Thyroid gland (tissue), 4 donors: Measurements from ENCODE around the gene CFAP251. TPM values are rescaled to one million over a fixed set of nuclear protein-coding genes. Genes with fewer than 3 reads are reported as not detected.

Experiments
- DNase-seq, 2 donors: peaks; one replicate each; pipeline ENCODE4 v3.0.0-alpha.2; 2019
- H3K27ac ChIP-seq, 3 donors: fragments of 200-600 bp; sonication (generic); 1 replicate in 2 of 3; 2 replicates in 1 of 3; pipeline ENCODE4 v1.5.1; 2016 to 2019; ENCODE audit warnings: mild to moderate bottlenecking in 1 of 3, moderate library complexity in 1 of 3
- H3K27me3 ChIP-seq: fragments of 200-600 bp; sonication (generic); one replicate; pipeline ENCODE4 v1.5.1; 2019
- H3K36me3 ChIP-seq, 2 donors: fragments of 200-600 bp; sonication (generic); one replicate each; pipeline ENCODE4 v1.5.1; 2016 to 2019
- H3K4me1 ChIP-seq, 2 donors: fragments of 200-600 bp; sonication (generic); one replicate each; pipeline ENCODE4 v1.5.1; 2017 to 2019
- H3K4me3 ChIP-seq, 3 donors: fragments of 200-600 bp; sonication (generic); replicated peaks in 1 of 3; 1 replicate in 2 of 3; 2 replicates in 1 of 3; pipeline ENCODE4 v1.5.1; 2016; ENCODE audit warnings: mild to moderate bottlenecking in 1 of 3
- H3K9me3 ChIP-seq: fragments of 200-600 bp; sonication (generic); one replicate; pipeline ENCODE4 v1.5.1; 2017
- POLR2A ChIP-seq, 2 donors: fragments of 450-650 bp; IDR thresholded peaks; one replicate each; pipeline ENCODE4 v1.6.1; 2017; ENCODE audit warnings: antibody characterized with exemption in 2 of 2, mild to moderate bottlenecking in 2 of 2, moderate library complexity in 1 of 2
- WGBS, 2 donors: methylation state at CpG; one replicate each; pipeline ENCODE4 v1.1.5; 2017; 5-methylcytosine and 5-hydroxymethylcytosine counted together
- intact Hi-C: fragments of 100-400 bp; cut with DNase I; formaldehyde crosslinking; loops from one replicate; pipeline ENCODE4 v1.15.1; 2023
- total RNA-seq, 4 donors: library from RNA; depleted of rRNA; stranded (reverse); fragments of >200 nt; gene quantifications; one replicate each; pipeline ENCODE4 v1.2.3, GENCODE V29; 2016
- TF ChIP-seq, protein P1 (sequence below), 6 experiments: fragments of 200-600 bp in 3 of 6; fragments of 450-650 bp in 3 of 6; sonication (generic) in 3 of 6; IDR thresholded peaks; one replicate each; pipeline ENCODE4 v1.5.1; 2016 to 2019; ENCODE audit warnings: antibody characterized with exemption in 6 of 6, mild to moderate bottlenecking in 2 of 6, inconsistent platforms in 1 of 6, moderate library complexity in 1 of 6

CFAP251 gene
- total RNA-seq, 4 donors from 2014 or later, result 17.7 to 27.0 (median 23.7) TPM

- WGBS, 2 donors, result 100% methylated on average over 2 of the region's 2 CpGs
- Histone ChIP-seq H3K9me3 (no peaks in the 10 kb centered on the region), H3K27ac (peak overlapping the region in 1 of 3 donors; percentile 80), H3K4me1 (peaks cover 4 to 23% of the 10 kb centered on the region in 2 donors), H3K36me3 (no peaks in the 10 kb centered on the region), H3K4me3 (no peak overlapping the region), H3K27me3 (no peaks in the 10 kb centered on the region)
- intact Hi-C loops, result loop anchor here (10.0 kb wide), 1 partner anchor 91 kb away; the partner anchor contains the start of gene BCL7A
- no peak for DNase-seq
- TF ChIP-seq, protein P1, sequence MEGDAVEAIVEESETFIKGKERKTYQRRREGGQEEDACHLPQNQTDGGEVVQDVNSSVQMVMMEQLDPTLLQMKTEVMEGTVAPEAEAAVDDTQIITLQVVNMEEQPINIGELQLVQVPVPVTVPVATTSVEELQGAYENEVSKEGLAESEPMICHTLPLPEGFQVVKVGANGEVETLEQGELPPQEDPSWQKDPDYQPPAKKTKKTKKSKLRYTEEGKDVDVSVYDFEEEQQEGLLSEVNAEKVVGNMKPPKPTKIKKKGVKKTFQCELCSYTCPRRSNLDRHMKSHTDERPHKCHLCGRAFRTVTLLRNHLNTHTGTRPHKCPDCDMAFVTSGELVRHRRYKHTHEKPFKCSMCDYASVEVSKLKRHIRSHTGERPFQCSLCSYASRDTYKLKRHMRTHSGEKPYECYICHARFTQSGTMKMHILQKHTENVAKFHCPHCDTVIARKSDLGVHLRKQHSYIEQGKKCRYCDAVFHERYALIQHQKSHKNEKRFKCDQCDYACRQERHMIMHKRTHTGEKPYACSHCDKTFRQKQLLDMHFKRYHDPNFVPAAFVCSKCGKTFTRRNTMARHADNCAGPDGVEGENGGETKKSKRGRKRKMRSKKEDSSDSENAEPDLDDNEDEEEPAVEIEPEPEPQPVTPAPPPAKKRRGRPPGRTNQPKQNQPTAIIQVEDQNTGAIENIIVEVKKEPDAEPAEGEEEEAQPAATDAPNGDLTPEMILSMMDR (IDR thresholded peaks at IDR 0.05), result no peak
- no peak for TF ChIP-seq POLR2A (IDR thresholded peaks at IDR 0.05)
Measured at GRCh38 chr12:121934309-121934664, 15.9 kb downstream of the CFAP251 start.

GRCh38 chr12:121937654-121938053 is 19.3 kb downstream of the CFAP251 start:
- intact Hi-C loops, result loop anchor here (10.0 kb wide), 1 partner anchor 87 kb away; the partner anchor contains the start of gene BCL7A
- no peak for DNase-seq
- H3K4me3 ChIP-seq, result no peak overlapping the region
- WGBS, 2 donors, result 94 to 96% methylated on average over 7 of the region's 7 CpGs
- TF ChIP-seq, protein P1 (IDR thresholded peaks at IDR 0.05), result no peak
- TF ChIP-seq POLR2A (IDR thresholded peaks at IDR 0.05), result no peak
- peaks cover 4 to 16% of the 10 kb centered on the region in 2 donors for H3K4me1 ChIP-seq
- H3K27me3 ChIP-seq, result no peaks in the 10 kb centered on the region
- H3K27ac ChIP-seq, result no peak overlapping the region
- H3K36me3 ChIP-seq, result no peaks in the 10 kb centered on the region
- no peaks in the 10 kb centered on the region for H3K9me3 ChIP-seq

DNA sequence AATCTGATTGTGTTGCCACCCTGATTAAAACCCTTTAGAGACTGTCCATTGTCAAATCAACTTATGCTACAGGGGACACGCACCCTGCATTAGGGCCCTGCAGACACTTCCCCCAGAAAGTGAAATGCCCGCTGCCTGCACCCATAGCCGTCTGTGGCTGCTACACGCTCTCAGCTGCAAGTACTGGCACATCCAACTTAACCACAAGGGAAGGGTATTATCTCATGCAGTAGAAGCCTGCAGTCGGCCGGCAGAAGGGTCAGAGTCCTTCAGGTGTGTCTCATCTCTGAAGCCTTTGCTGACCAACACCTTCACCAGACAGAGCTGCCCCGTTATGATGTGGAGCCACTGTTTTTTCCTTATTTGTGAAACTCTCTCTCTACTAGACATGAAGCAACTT is 20.8 kb downstream of the CFAP251 start:
- no peaks in the 10 kb centered on the region for H3K27me3 ChIP-seq
- H3K4me1 ChIP-seq, result peaks cover 0 to under 1% of the 10 kb centered on the region in 2 donors
- no peak overlapping the region for H3K27ac ChIP-seq
- TF ChIP-seq, protein P1 (IDR thresholded peaks at IDR 0.05), result no peak
- no peak for TF ChIP-seq POLR2A (IDR thresholded peaks at IDR 0.05)
- WGBS, 2 donors, result 69 to 71% methylated on average over 7 of the region's 7 CpGs
- no peak overlapping the region for H3K4me3 ChIP-seq
- H3K9me3 ChIP-seq, result no peaks in the 10 kb centered on the region
- DNase-seq, result no peak
- no peaks in the 10 kb centered on the region for H3K36me3 ChIP-seq
- intact Hi-C loops, result loop anchor here (10.0 kb wide), 1 partner anchor 86 kb away; the partner anchor contains the start of gene BCL7A

DNA sequence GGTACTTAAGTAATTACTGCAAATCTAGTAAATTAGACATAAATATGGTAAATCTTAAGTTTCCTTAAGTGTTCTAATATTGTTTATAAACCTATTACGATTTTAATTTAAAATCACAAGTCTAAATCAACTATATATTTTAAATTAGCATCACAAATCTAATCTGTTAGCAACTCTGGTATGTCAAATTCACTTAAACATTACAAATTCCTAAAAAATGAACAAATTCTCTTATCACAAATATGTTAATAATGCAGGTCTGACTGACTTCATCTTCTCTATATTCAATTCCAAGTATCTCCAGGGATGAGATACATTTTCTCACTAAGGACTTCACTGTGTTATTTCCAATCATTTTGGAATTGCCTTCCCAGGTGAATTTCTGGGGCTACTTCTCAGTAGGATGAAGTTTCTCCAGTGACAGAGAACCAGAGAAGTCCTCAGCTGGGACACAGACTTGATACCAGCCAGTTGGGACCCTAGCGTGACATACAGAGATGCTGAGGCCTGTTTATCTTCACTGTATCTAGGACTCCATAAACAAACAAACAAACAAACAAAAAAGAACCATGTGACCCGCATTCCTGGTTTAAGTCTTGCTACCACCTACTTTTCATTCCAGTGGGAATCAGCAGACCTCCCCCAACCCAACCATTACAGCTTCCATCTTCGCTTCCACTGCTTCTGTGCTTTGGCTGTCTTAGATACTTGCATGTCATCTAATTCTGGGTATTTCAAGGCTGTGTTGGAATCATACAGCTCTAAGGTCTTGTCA is 21.8 kb downstream of the CFAP251 start:
- intact Hi-C loops, result loop anchor here (10.0 kb wide), 1 partner anchor 85 kb away; the partner anchor contains the start of gene BCL7A
- H3K4me3 ChIP-seq, result no peak overlapping the region
- DNase-seq, result no peak
- H3K36me3 ChIP-seq, result no peaks in the 10 kb centered on the region
- TF ChIP-seq, protein P1 (IDR thresholded peaks at IDR 0.05), result no peak
- no peak for TF ChIP-seq POLR2A (IDR thresholded peaks at IDR 0.05)
- no peak overlapping the region for H3K27ac ChIP-seq
- no peaks in the 10 kb centered on the region for H3K4me1 ChIP-seq
- WGBS, 2 donors, result 92 to 98% methylated on average over 4 of the region's 4 CpGs
- no peaks in the 10 kb centered on the region for H3K9me3 ChIP-seq
- H3K27me3 ChIP-seq, result no peaks in the 10 kb centered on the region

GRCh38 chr12:121942145-121942718 is 23.8 kb downstream of the CFAP251 start:
- Histone ChIP-seq H3K4me1 (peaks cover 0 to under 1% of the 10 kb centered on the region in 2 donors), H3K9me3 (no peaks in the 10 kb centered on the region), H3K27me3 (no peaks in the 10 kb centered on the region), H3K36me3 (no peaks in the 10 kb centered on the region), H3K27ac (no peak overlapping the region), H3K4me3 (no peak overlapping the region)
- TF ChIP-seq POLR2A (IDR thresholded peaks at IDR 0.05), result no peak
- TF ChIP-seq, protein P1 (IDR thresholded peaks at IDR 0.05), result no peak
- 96% methylated on average over 15 of the region's 15 CpGs for WGBS, 2 donors
- DNase-seq, result no peak
- intact Hi-C loops, result no loop called here
